Measurements from ENCODE around the gene INO80.

- no peak for TF ChIP-seq CTCF (IDR thresholded peaks at IDR 0.05 in 4 of 5, conservative IDR thresholded peaks at IDR 0.05 in 1 of 5)
- TF ChIP-seq POLR2A (IDR thresholded peaks at IDR 0.05), result no peak
Observed at GRCh38 chr15:40992241-40992741, 123.8 kb downstream of the INO80 start.
